ENCODE measurements around the gene TMEM232. TPM values are rescaled to one million over a fixed set of nuclear protein-coding genes. Genes with fewer than 3 reads are reported as not detected.

TMEM232 gene
- total RNA-seq, 1 experiment from 2014 or later = 1.6 TPM

GRCh38 chr5:110687485-110687884, 39.0 kb downstream of the TMEM232 start:
- no CpG with 5 or more reads among the region's 1 CpG for WGBS (ENCODE audit: extremely low coverage, insufficient read length, low lambda C conversion rate)
- Histone ChIP-seq H3K79me1 (ENCODE audit: insufficient read depth, low read depth, low read length, poor library complexity, severe bottlenecking) (no peaks in the 10 kb centered on the region), H3K9ac (ENCODE audit: extremely low read depth, insufficient read length, low read length) (no peak overlapping the region), H2BK20ac (ENCODE audit: low read depth, low read length, poor library complexity, severe bottlenecking) (no peak overlapping the region), H4K5ac (ENCODE audit: insufficient read length, low read depth, low read length) (no peak overlapping the region), H2BK5ac (ENCODE audit: insufficient read length, low read length) (no peak overlapping the region), H3K79me2 (ENCODE audit: insufficient read depth, low read length) (no peaks in the 10 kb centered on the region), H3K27me3 (ENCODE audit: insufficient read depth, low read length) (no peaks in the 10 kb centered on the region), H4K91ac (ENCODE audit: insufficient read length, low read depth, low read length) (no peak overlapping the region), H4K20me1 (ENCODE audit: control insufficient read depth, insufficient read depth, insufficient read length) (no peaks in the 10 kb centered on the region), H3T11ph (ENCODE audit: low read length) (no peak overlapping the region), H3K4ac (ENCODE audit: low read depth, low read length) (no peak overlapping the region), H3K56ac (ENCODE audit: insufficient read length, low read depth, low read length) (no peak overlapping the region), H3K23ac (ENCODE audit: insufficient read length, low read depth, low read length) (no peak overlapping the region), H3K23me2 (ENCODE audit: insufficient read length, low read depth, low read length, poor library complexity, severe bottlenecking) (no peaks in the 10 kb centered on the region), H2BK120ac (ENCODE audit: low read depth, low read length, poor library complexity, severe bottlenecking) (no peak overlapping the region), H3K14ac (ENCODE audit: insufficient read depth, low read length) (no peak overlapping the region), H2AK5ac (ENCODE audit: insufficient read length, low read length) (no peak overlapping the region), H2BK15ac (ENCODE audit: low read depth, low read length) (no peak overlapping the region), H3K4me2 (ENCODE audit: insufficient read depth, insufficient read length, low read length) (no peak overlapping the region), H3K27ac (ENCODE audit: insufficient read length, low read depth, low read length) (no peak overlapping the region), H2BK12ac (ENCODE audit: insufficient read length, low read depth, low read length) (no peak overlapping the region), H2AFZ (ENCODE audit: low read length) (no peak overlapping the region), H3K18ac (ENCODE audit: insufficient read length, low read depth, low read length) (no peak overlapping the region), H4K8ac (replicated peaks; ENCODE audit: insufficient read length, low read depth, low read length) (no peak overlapping the region), H3K9me3 (ENCODE audit: control insufficient read depth, low read depth, low read length) (no peaks in the 10 kb centered on the region), H3K4me1 (ENCODE audit: insufficient read depth, low read length) (0 out of 2 replicates have a peak, but pooled peaks cover 2% of the 10 kb centered on the region)
- Mint-ChIP-seq H3K27ac (no peak overlapping the region), H3K36me3 (ENCODE audit: insufficient read depth in 1 of 3, low read depth in 3 of 3) (no peaks in the 10 kb centered on the region), H3K9me3 (no peaks in the 10 kb centered on the region; a peak in 3 of 5 replicates), H3K27me3 (ENCODE audit: low read depth) (no peaks in the 10 kb centered on the region), H3K4me1 (peaks cover 3 to 7% of the 10 kb centered on the region in 2 experiments), H3K4me3 (no peak overlapping the region)
- TF ChIP-seq, protein P1, sequence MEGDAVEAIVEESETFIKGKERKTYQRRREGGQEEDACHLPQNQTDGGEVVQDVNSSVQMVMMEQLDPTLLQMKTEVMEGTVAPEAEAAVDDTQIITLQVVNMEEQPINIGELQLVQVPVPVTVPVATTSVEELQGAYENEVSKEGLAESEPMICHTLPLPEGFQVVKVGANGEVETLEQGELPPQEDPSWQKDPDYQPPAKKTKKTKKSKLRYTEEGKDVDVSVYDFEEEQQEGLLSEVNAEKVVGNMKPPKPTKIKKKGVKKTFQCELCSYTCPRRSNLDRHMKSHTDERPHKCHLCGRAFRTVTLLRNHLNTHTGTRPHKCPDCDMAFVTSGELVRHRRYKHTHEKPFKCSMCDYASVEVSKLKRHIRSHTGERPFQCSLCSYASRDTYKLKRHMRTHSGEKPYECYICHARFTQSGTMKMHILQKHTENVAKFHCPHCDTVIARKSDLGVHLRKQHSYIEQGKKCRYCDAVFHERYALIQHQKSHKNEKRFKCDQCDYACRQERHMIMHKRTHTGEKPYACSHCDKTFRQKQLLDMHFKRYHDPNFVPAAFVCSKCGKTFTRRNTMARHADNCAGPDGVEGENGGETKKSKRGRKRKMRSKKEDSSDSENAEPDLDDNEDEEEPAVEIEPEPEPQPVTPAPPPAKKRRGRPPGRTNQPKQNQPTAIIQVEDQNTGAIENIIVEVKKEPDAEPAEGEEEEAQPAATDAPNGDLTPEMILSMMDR (conservative IDR thresholded peaks at IDR 0.05) = no peak
- no peak for DNase-seq

Measured in H9 (cell line).